Fibroblast of the aortic adventitia (primary cell): ENCODE data around the gene CPLX4. TPM values are rescaled to one million over a fixed set of nuclear protein-coding genes. Genes with fewer than 3 reads are reported as not detected.

Source experiments
- DNase-seq: peaks from one replicate; pipeline ENCODE4 v3.0.0-alpha.2; 2010; ENCODE audit warnings: low read depth
- H3K4me3 ChIP-seq: 2 replicates; pipeline ENCODE4 v1.5.1; 2011; ENCODE audit warnings: low read depth, mild to moderate bottlenecking, control low read depth, low read length, moderate library complexity
- CTCF ChIP-seq: IDR thresholded peaks from 2 replicates; pipeline ENCODE4 v1.5.1; 2011; ENCODE audit warnings: mild to moderate bottlenecking, low read length, control low read depth, inconsistent platforms; ENCODE audit not compliant: insufficient read depth
- total RNA-seq: library from RNA; depleted of rRNA; stranded (reverse); fragments of >200 nt; gene quantifications from 2 replicates; pipeline ENCODE4 v1.2.3, GENCODE V29; 2012; ENCODE audit warnings: low replicate concordance

Gene CPLX4
- total RNA-seq, 1 donor, result not detected

DNA sequence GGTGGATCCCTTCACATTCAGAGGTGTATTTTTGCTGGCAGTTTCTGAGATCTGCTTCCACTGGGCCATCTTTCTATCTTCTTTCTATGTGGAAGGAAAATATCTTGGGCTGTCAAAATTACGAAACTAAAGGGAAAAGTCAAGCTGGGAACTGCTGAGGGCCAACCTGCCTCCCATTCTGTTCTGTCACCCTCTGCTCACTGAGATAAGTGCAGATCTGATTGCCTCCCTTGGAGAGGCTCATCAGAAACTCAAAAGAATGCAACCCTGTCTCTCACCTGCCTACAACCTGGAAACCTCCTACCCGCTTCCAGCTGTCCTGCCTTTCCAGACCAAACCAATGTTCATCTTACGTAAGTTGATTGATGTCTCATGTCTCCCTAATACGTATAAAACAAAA, 71.7 kb downstream of the CPLX4 start:
- TF ChIP-seq CTCF, result no peak
- no peak for DNase-seq
- H3K4me3 ChIP-seq, result no peak overlapping the region

Other genes with a start within 250 kb of the CPLX4 start
- gene SEC11C, start 178.8 kb downstream of the CPLX4 start, total RNA-seq, result 8.8 and 13.2 TPM in 2 replicates
- gene GRP, start 98.5 kb downstream of the CPLX4 start, total RNA-seq, result not detected in 2 replicates
- gene RAX, start 45.2 kb downstream of the CPLX4 start, total RNA-seq, result not detected in 2 replicates
- gene LMAN1, start 40.6 kb upstream of the CPLX4 start, total RNA-seq, result 182 and 207 TPM in 2 replicates